GM13976 (cell line): Measurements from ENCODE around the gene MED8.

ENCODE experiments used
- DNase-seq: peaks from one replicate; pipeline ENCODE4 v3.0.0; 2012; ENCODE audit warnings: low spot score
- CTCF ChIP-seq: IDR thresholded peaks from 2 replicates; pipeline ENCODE4 v1.5.1; 2012; ENCODE audit warnings: borderline replicate concordance, mild to moderate bottlenecking; ENCODE audit not compliant: insufficient read depth; ENCODE audit errors: extremely low read depth, missing control alignments, control extremely low read depth
- in situ Hi-C: fragments of 300-500 bp; cut with MboI; formaldehyde crosslinking; loops from one replicate; pipeline ENCODE4 v1.12.0; 2022; ENCODE audit warnings: low sequenced_read_pairs, mixed read lengths, inconsistent platforms; ENCODE audit not compliant: unreplicated experiment

MED8 gene

GRCh38 chr1:43430831-43431230 is 41.2 kb upstream of the MED8 start:
- in situ Hi-C loops = no loop called here
- no peak for DNase-seq
- no peak for TF ChIP-seq CTCF

GRCh38 chr1:43427941-43428340 is 38.3 kb upstream of the MED8 start:
- no peak for TF ChIP-seq CTCF
- in situ Hi-C loops = no loop called here

GRCh38 chr1:43427524-43427923 is 37.9 kb upstream of the MED8 start:
- TF ChIP-seq CTCF = no peak
- in situ Hi-C loops = no loop called here
- DNase-seq = no peak

More at GRCh38 chr1:43427941-43428340, 38.3 kb upstream of the MED8 start:
- DNase-seq = no peak

GRCh38 chr1:43426221-43426620 is 36.6 kb upstream of the MED8 start:
- TF ChIP-seq CTCF = no peak
- in situ Hi-C loops = no loop called here
- no peak for DNase-seq

- no peak for TF ChIP-seq CTCF
- no peak for DNase-seq
Measured at GRCh38 chr1:43425045-43425444, 35.4 kb upstream of the MED8 start.

GRCh38 chr1:43423672-43424550 is 34.3 kb upstream of the MED8 start:
- no peak for DNase-seq
- in situ Hi-C loops = no loop called here

More at GRCh38 chr1:43425045-43425444, 35.4 kb upstream of the MED8 start:
- in situ Hi-C loops = no loop called here

More at GRCh38 chr1:43423672-43424550, 34.3 kb upstream of the MED8 start:
- no peak for TF ChIP-seq CTCF
